T-cell (primary cell): ENCODE measurements around the gene SHROOM3. TPM values are rescaled to one million over a fixed set of nuclear protein-coding genes. Genes with fewer than 3 reads are reported as not detected.

ENCODE experiments used
- ATAC-seq, 4 experiments: fragments of 200-7000 bp in 3 of 4; fragments of 150-1000 bp in 1 of 4; cut with Tn5 transposase; replicated peaks in 1 of 4; 1 replicate in 3 of 4; 2 replicates in 1 of 4; pipeline ENCODE4 v1.10.0; 2021; ENCODE audit warnings: moderate library complexity in 3 of 4, mild to moderate bottlenecking in 2 of 4, moderate number of reproducible peaks in 1 of 4
- CTCF ChIA-PET, 2 donors: fragments of 300-600 bp; sonication (Branson Sonifier 250); formaldehyde crosslinking; loops; one replicate each; lab custom pipeline; 2022; ENCODE audit warnings: antibody characterized with exemption in 2 of 2; lab: Charles Lee
- POLR2A ChIA-PET, 2 donors: fragments of 300-600 bp; sonication (Branson Sonifier 250); formaldehyde crosslinking; loops; one replicate each; lab custom pipeline; 2022; ENCODE audit warnings: antibody characterized with exemption in 2 of 2; lab: Charles Lee
- DNase-seq, 35 experiments: peaks; one replicate each; pipeline versions ENCODE4 v3.0.0 to v3.0.0-alpha.2; 2013 to 2023
- H3K27ac ChIP-seq: one replicate; pipeline ENCODE4 v1.5.1; 2013; ENCODE audit warnings: low read length
- H3K27me3 ChIP-seq, 2 experiments: replicated peaks in 1 of 2; 1 replicate in 1 of 2; 2 replicates in 1 of 2; pipeline versions ENCODE4 v1.6.1 to v1.7.0; 2013; ENCODE audit warnings: low read length in 1 of 2, mixed read lengths in 1 of 2; ENCODE audit not compliant: control insufficient read depth in 2 of 2, insufficient read depth in 2 of 2; ENCODE audit errors: extremely low read depth in 1 of 2
- H3K36me3 ChIP-seq, 2 donors: 1 replicate in 1 of 2; 2 replicates in 1 of 2; pipeline versions ENCODE4 v1.6.1 to v1.7.0; 2013; ENCODE audit warnings: low read length in 1 of 2; ENCODE audit not compliant: control insufficient read depth in 2 of 2, insufficient read depth in 1 of 2; ENCODE audit errors: extremely low read depth in 1 of 2
- H3K4me1 ChIP-seq, 2 experiments: 1 replicate in 1 of 2; 2 replicates in 1 of 2; pipeline versions ENCODE4 v1.6.1 to v1.7.0; 2013; ENCODE audit warnings: low read length in 2 of 2, mixed read lengths in 1 of 2; ENCODE audit not compliant: insufficient read depth in 2 of 2, control insufficient read depth in 1 of 2; ENCODE audit errors: extremely low read depth in 1 of 2
- H3K4me3 ChIP-seq, 2 donors: 1 replicate in 1 of 2; 2 replicates in 1 of 2; pipeline versions ENCODE4 v1.5.1 to v1.7.0; 2013; ENCODE audit warnings: mild to moderate bottlenecking in 2 of 2, low read length in 1 of 2, moderate library complexity in 1 of 2; ENCODE audit not compliant: control insufficient read depth in 1 of 2; ENCODE audit errors: extremely low read depth in 1 of 2
- H3K9me3 ChIP-seq: 2 replicates; pipeline ENCODE4 v1.7.0; 2013
- H3K27ac Mint-ChIP-seq, 2 donors: one replicate each; pipeline ENCODE4 v1.8.0; 2020 to 2021; ENCODE audit warnings: mild to moderate bottlenecking in 2 of 2, mixed read lengths in 2 of 2
- H3K27me3 Mint-ChIP-seq, 2 donors: one replicate each; pipeline ENCODE4 v1.8.0; 2021 to 2022; ENCODE audit warnings: mixed read lengths in 2 of 2
- H3K36me3 Mint-ChIP-seq: one replicate; pipeline ENCODE4 v1.8.0; 2021; ENCODE audit warnings: mixed read lengths
- H3K4me1 Mint-ChIP-seq, 3 donors: one replicate each; pipeline ENCODE4 v1.8.0; 2020 to 2022; ENCODE audit warnings: mixed read lengths in 3 of 3, mild to moderate bottlenecking in 1 of 3
- H3K4me3 Mint-ChIP-seq, 3 donors: one replicate each; pipeline ENCODE4 v1.8.0; 2020 to 2022; ENCODE audit warnings: mild to moderate bottlenecking in 3 of 3, mixed read lengths in 3 of 3, moderate library complexity in 3 of 3
- H3K9me3 Mint-ChIP-seq, 3 donors: one replicate each; pipeline ENCODE4 v1.8.0; 2020 to 2022; ENCODE audit warnings: mixed read lengths in 3 of 3
- WGBS: methylation state at CpG from one replicate; pipeline ENCODE4 v1.1.5; 2013; ENCODE audit warnings: missing lambda C conversion rate; ENCODE audit not compliant: insufficient coverage; 5-methylcytosine and 5-hydroxymethylcytosine counted together
- total RNA-seq, 35 experiments: library from RNA in 6 of 35; stranded (reverse) in 6 of 35; fragments of 120-200 nt in 1 of 35; gene quantifications; one replicate each; pipeline versions ENCODE4 v1.2.1 to v1.2.4 and lab custom pipeline; 2013 to 2026

SHROOM3 gene
- total RNA-seq, 5 donors from 2014 or later (not counting 1 experiment from before 2014, with no cell fraction given) = 0.22 to 1.1 (median 0.33) TPM; not detected in 2

GRCh38 chr4:76692761-76693160 is 257.7 kb downstream of the SHROOM3 start:
- peaks cover 80 to 81% of the 10 kb centered on the region in 2 donors for H3K27me3 Mint-ChIP-seq
- no CpG with 5 or more reads among the region's 2 CpGs for WGBS
- Histone ChIP-seq H3K9me3 (no peaks in the 10 kb centered on the region), H3K4me1 (peaks cover 5 to 14% of the 10 kb centered on the region in 2 experiments), H3K27me3 (peaks cover 11 to 32% of the 10 kb centered on the region in 2 experiments), H3K27ac (no peak overlapping the region), H3K36me3 (no peaks in the 10 kb centered on the region), H3K4me3 (no peak overlapping the region)
- H3K4me1 Mint-ChIP-seq = peaks cover 24 to 28% (median 25%) of the 10 kb centered on the region in 3 donors
- no peak overlapping the region for H3K4me3 Mint-ChIP-seq
- ChIA-PET CTCF (no interaction called here), POLR2A (no interaction called here)
- ATAC-seq = no peak
- no peak overlapping the region for H3K27ac Mint-ChIP-seq
- no peaks in the 10 kb centered on the region for H3K9me3 Mint-ChIP-seq
- H3K36me3 Mint-ChIP-seq = no peaks in the 10 kb centered on the region
- no peak for DNase-seq

DNA sequence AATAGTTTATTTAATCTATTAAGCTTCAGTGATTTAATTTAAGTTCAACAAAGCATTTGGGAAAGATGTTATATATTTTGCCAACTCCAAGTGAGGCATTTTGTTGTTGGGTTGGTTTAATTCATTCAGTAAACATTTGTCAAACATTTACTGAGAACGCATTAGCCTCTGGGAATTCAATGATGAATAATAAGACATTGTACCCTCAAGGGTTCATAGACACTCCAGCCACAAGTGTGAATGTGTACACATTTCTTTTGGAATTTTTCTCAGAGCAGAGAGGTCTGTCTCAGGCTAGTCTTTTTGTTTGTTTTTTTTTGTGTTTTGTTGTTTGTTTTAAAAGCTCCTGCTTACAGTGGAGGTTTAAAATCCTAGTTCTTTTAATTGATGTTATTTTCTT is 259.0 kb downstream of the SHROOM3 start:
- peaks cover 68 to 72% of the 10 kb centered on the region in 2 donors for H3K27me3 Mint-ChIP-seq
- H3K27ac Mint-ChIP-seq = no peak overlapping the region
- no peaks in the 10 kb centered on the region for H3K36me3 Mint-ChIP-seq

GRCh38 chr4:76696109-76696508 is 261.1 kb downstream of the SHROOM3 start:
- no peak overlapping the region for H3K4me3 ChIP-seq
- no peak overlapping the region for H3K27ac ChIP-seq
- whole genome bisulfite sequencing = no CpG with 5 or more reads among the region's 7 CpGs

More for the DNA sequence above, 259.0 kb downstream of the SHROOM3 start:
- no peak for DNase-seq
- H3K4me1 ChIP-seq = peaks cover under 1 to 10% of the 10 kb centered on the region in 2 experiments
- H3K36me3 ChIP-seq = no peaks in the 10 kb centered on the region
- H3K27me3 ChIP-seq = peaks cover 3 to 30% of the 10 kb centered on the region in 2 experiments
- H3K4me1 Mint-ChIP-seq = peaks cover 17 to 21% (median 18%) of the 10 kb centered on the region in 3 donors
- no peaks in the 10 kb centered on the region for H3K9me3 ChIP-seq
- CTCF ChIA-PET = interaction anchor here in 1 of 2 donors (0.6 kb wide), 1 partner anchor 318 kb away, joined by 3 read pairs; no protein-coding TSS in a partner anchor
- no peak overlapping the region for H3K4me3 Mint-ChIP-seq
- no CpG with 5 or more reads among the region's 1 CpG for WGBS
- ATAC-seq = no peak
- no peak overlapping the region for H3K4me3 ChIP-seq
- POLR2A ChIA-PET = no interaction called here
- H3K9me3 Mint-ChIP-seq = no peaks in the 10 kb centered on the region
- no peak overlapping the region for H3K27ac ChIP-seq

GRCh38 chr4:76697129-76697803 is 262.2 kb downstream of the SHROOM3 start:
- Mint-ChIP-seq H3K4me3 (no peak overlapping the region), H3K27me3 (peaks cover 41 to 51% of the 10 kb centered on the region in 2 donors), H3K4me1 (peaks cover 7% of the 10 kb centered on the region in 3 donors), H3K27ac (no peak overlapping the region), H3K9me3 (no peaks in the 10 kb centered on the region), H3K36me3 (no peaks in the 10 kb centered on the region)
- Histone ChIP-seq H3K27me3 (peaks cover 0 to 13% of the 10 kb centered on the region in 2 experiments), H3K27ac (no peak overlapping the region), H3K4me1 (no peaks in the 10 kb centered on the region), H3K36me3 (no peaks in the 10 kb centered on the region), H3K4me3 (no peak overlapping the region), H3K9me3 (no peaks in the 10 kb centered on the region)
- POLR2A ChIA-PET = interaction anchor here in 1 of 2 donors (0.6 kb wide), 1 partner anchor 894 kb away, joined by 3 read pairs; no protein-coding TSS in a partner anchor
- CTCF ChIA-PET = interaction anchor here in 1 of 2 donors (0.7 kb wide), 1 partner anchor 33 kb away, joined by 3 read pairs; no protein-coding TSS in a partner anchor
- no peak for ATAC-seq
- no peak for DNase-seq
- WGBS = 44% methylated on average over 2 of the region's 3 CpGs

More at GRCh38 chr4:76696109-76696508, 261.1 kb downstream of the SHROOM3 start:
- Mint-ChIP-seq H3K9me3 (no peaks in the 10 kb centered on the region), H3K4me1 (peaks cover 7 to 10% (median 7%) of the 10 kb centered on the region in 3 donors), H3K4me3 (no peak overlapping the region), H3K36me3 (no peaks in the 10 kb centered on the region), H3K27ac (no peak overlapping the region), H3K27me3 (peaks cover 53 to 63% of the 10 kb centered on the region in 2 donors)
- CTCF ChIA-PET = no interaction called here
- Histone ChIP-seq H3K4me1 (no peaks in the 10 kb centered on the region), H3K27me3 (peaks cover 3 to 19% of the 10 kb centered on the region in 2 experiments), H3K36me3 (no peaks in the 10 kb centered on the region), H3K9me3 (no peaks in the 10 kb centered on the region)
- DNase-seq (no peak), ATAC-seq (no peak)
- POLR2A ChIA-PET = no interaction called here

DNA sequence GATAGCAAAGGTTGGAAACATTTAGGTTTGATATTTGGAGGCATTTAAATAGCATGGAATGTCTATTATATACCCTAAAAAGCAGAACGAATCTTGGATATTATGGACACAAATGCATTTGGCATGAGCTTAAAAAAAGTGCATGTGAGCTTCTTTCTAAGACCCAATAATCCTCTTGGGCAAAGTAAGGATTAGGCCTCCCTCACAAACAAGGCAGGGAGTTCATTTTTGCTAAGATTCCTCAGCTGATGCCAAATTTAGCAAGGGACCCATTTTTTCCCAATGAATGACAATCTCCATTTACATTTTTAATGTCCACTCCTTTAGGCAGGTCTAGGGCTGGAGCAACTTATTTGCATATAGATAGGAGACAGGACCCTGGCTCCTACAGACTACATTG is 263.1 kb downstream of the SHROOM3 start:
- Histone ChIP-seq H3K4me3 (no peak overlapping the region), H3K4me1 (no peaks in the 10 kb centered on the region), H3K9me3 (no peaks in the 10 kb centered on the region), H3K27me3 (peaks cover 0 to 13% of the 10 kb centered on the region in 2 experiments), H3K27ac (no peak overlapping the region), H3K36me3 (no peaks in the 10 kb centered on the region)
- CTCF ChIA-PET = interaction anchor here in 1 of 2 donors (0.6 kb wide), 1 partner anchor 171 kb away, joined by 3 read pairs; no protein-coding TSS in a partner anchor
- Mint-ChIP-seq H3K4me3 (no peak overlapping the region), H3K27me3 (peaks cover 33 to 44% of the 10 kb centered on the region in 2 donors), H3K36me3 (no peaks in the 10 kb centered on the region), H3K27ac (no peak overlapping the region), H3K4me1 (peaks cover 7% of the 10 kb centered on the region in 3 donors), H3K9me3 (no peaks in the 10 kb centered on the region)
- ATAC-seq = no peak
- WGBS = no CpG with 5 or more reads among the region's 1 CpG
- POLR2A ChIA-PET = no interaction called here
- DNase-seq = no peak

DNA sequence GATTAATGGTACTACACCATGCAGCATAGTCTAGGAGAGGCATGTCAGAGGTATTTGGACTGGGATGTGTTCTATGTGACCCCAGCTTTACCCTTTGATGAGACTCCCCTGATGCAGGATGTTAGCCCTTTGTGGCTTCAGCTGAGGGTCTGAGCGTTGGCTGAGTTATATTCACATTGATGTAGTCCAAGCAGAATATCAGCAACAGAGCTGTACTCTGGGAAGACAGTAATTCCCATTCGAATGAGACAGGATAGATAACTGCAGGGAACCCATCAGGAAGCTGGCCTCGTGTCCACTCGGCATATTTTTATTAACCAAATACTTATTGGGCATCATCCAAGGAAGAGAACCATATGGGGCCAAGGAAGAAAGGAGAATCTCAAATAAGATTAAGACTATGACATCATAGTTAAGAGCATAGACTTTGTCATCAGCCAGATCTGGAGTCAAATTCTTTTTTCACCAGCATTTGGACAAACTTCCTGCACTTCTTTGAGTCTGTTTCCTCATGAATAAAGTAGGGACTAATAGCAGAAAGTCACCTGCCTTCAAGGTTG is 264.8 kb downstream of the SHROOM3 start:
- H3K9me3 ChIP-seq = no peaks in the 10 kb centered on the region
- DNase-seq = no peak
- Mint-ChIP-seq H3K27me3 (peaks cover 20 to 35% of the 10 kb centered on the region in 2 donors), H3K4me3 (no peak overlapping the region), H3K4me1 (peaks cover 7% of the 10 kb centered on the region in 3 donors), H3K27ac (no peak overlapping the region), H3K9me3 (no peaks in the 10 kb centered on the region), H3K36me3 (no peaks in the 10 kb centered on the region)
- H3K4me3 ChIP-seq = no peak overlapping the region
- no peak for ATAC-seq
- no peaks in the 10 kb centered on the region for H3K4me1 ChIP-seq
- no peaks in the 10 kb centered on the region for H3K36me3 ChIP-seq
- ChIA-PET POLR2A (no interaction called here), CTCF (no interaction called here)
- H3K27me3 ChIP-seq = peaks cover 0 to 8% of the 10 kb centered on the region in 2 experiments
- no peak overlapping the region for H3K27ac ChIP-seq
- WGBS = 71% methylated on average over 1 of the region's 4 CpGs
